GM12872 (cell line): Measurements from ENCODE around the gene SHC2.

Source experiments
- CTCF ChIP-seq: IDR thresholded peaks from 3 replicates; pipeline ENCODE4 v1.5.1; 2011; ENCODE audit warnings: low read depth, mild to moderate bottlenecking, low read length, moderate library complexity; ENCODE audit not compliant: insufficient read depth

The SHC2 gene

GRCh38 chr19:488505-489417, 27.9 kb upstream of the SHC2 start:
- no peak for TF ChIP-seq CTCF

- TF ChIP-seq CTCF, result no peak
Measured at GRCh38 chr19:485583-486236, 24.9 kb upstream of the SHC2 start.

GRCh38 chr19:485077-485476, 24.2 kb upstream of the SHC2 start:
- no peak for TF ChIP-seq CTCF

GRCh38 chr19:484494-484893, 23.7 kb upstream of the SHC2 start:
- TF ChIP-seq CTCF, result no peak

GRCh38 chr19:483332-484072, 22.7 kb upstream of the SHC2 start:
- TF ChIP-seq CTCF, result no peak

- TF ChIP-seq CTCF, result no peak
Measured at GRCh38 chr19:482186-483041, 21.6 kb upstream of the SHC2 start.
